ENCODE measurements around the gene MCUR1.
"Not testable (repeated sequence)": the region's sequence is repeated elsewhere in the genome, so short reads cannot be mapped to it uniquely, and the experiment has no call there.

Gene MCUR1

DNA sequence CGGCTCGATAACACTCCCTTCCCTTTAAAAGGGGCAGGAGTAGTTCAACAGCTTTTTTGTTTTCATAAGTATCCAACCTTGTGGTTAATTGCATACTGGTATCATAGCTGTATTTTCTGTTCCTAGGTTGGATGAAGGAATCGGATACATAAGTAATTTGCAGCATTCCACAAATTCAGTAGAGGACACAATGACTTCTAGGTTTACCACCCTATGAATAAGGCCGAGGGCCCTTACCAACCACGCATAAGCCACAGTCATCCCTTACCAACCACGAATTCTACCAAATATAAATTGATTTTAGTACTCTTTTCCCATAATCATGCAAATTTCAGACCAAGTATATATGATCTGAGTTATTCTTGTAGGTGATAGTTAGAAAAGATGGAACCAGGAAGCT, 36.3 kb downstream of the MCUR1 start:
- H3K9ac ChIP-seq (ENCODE audit: low read depth, low read length) = no peak overlapping the region
- H3K27ac ChIP-seq (ENCODE audit: low read depth, low read length) = no peak overlapping the region
- H3K36me3 ChIP-seq (ENCODE audit: control insufficient read depth, insufficient read depth, low read length) = no peaks in the 10 kb centered on the region
- H3K4me1 ChIP-seq (ENCODE audit: control insufficient read depth, insufficient read depth, low read length) = no peaks in the 10 kb centered on the region
- H3K27me3 ChIP-seq (ENCODE audit: control insufficient read depth, insufficient read depth, low read length) = no peaks in the 10 kb centered on the region
- H3K9me3 ChIP-seq (ENCODE audit: control insufficient read depth, insufficient read depth, low read length) = no peaks in the 10 kb centered on the region
- H3K4me3 ChIP-seq (ENCODE audit: low read depth, low read length) = no peak overlapping the region

GRCh38 chr6:13776602-13777001, 37.8 kb downstream of the MCUR1 start:
- H3K9ac ChIP-seq (ENCODE audit: low read depth, low read length) = no peak overlapping the region
- H3K27ac ChIP-seq (ENCODE audit: low read depth, low read length) = no peak overlapping the region
- H3K9me3 ChIP-seq (ENCODE audit: control insufficient read depth, insufficient read depth, low read length) = no peaks in the 10 kb centered on the region
- no peak overlapping the region for H3K4me3 ChIP-seq (ENCODE audit: low read depth, low read length)
- H3K27me3 ChIP-seq (ENCODE audit: control insufficient read depth, insufficient read depth, low read length) = no peaks in the 10 kb centered on the region
- no peaks in the 10 kb centered on the region for H3K36me3 ChIP-seq (ENCODE audit: control insufficient read depth, insufficient read depth, low read length)
- H3K4me1 ChIP-seq (ENCODE audit: control insufficient read depth, insufficient read depth, low read length) = no peaks in the 10 kb centered on the region

- H3K36me3 ChIP-seq (ENCODE audit: control insufficient read depth, insufficient read depth, low read length); H3K27me3 ChIP-seq (ENCODE audit: control insufficient read depth, insufficient read depth, low read length); H3K9me3 ChIP-seq (ENCODE audit: control insufficient read depth, insufficient read depth, low read length); H3K4me3 ChIP-seq (ENCODE audit: low read depth, low read length); H3K27ac ChIP-seq (ENCODE audit: low read depth, low read length); H3K9ac ChIP-seq (ENCODE audit: low read depth, low read length); H3K4me1 ChIP-seq (ENCODE audit: control insufficient read depth, insufficient read depth, low read length): not testable (repeated sequence)
Observed at GRCh38 chr6:13775466-13775865, 38.9 kb downstream of the MCUR1 start.

DNA sequence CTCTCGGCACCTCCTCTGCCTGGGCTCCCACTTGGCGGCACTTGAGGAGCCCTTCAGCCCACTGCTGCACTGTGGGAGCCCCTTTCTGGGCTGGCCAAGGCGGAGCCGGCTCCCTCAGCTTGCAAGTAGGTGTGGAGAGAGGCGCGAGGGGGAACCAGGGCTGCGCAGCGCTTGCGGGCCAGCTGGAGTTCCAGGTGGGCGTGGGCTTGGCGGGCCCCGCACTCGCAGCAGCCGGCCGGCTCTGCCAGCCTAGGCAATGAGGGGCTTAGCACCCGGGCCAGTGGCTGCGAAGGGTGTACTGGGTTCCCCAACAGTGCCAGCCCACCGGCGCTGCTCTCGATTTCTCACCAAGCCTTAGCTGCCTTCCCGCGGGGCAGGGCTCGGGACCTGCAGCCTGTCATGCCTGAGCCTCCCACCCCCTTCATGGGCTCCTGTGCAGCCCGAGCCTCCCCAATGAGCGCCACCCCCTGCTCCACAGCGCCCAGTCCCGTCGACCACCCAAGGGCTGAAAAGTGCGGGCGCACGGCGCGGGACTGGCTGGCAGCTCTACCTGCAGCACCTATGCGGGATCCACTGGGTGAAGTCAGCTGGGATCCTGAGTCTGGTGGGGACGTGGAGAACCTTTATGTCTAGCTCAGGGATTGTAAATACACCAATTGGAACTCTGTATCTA, 41.9 kb downstream of the MCUR1 start:
- H3K9ac ChIP-seq (ENCODE audit: low read depth, low read length); H3K27me3 ChIP-seq (ENCODE audit: control insufficient read depth, insufficient read depth, low read length); H3K4me1 ChIP-seq (ENCODE audit: control insufficient read depth, insufficient read depth, low read length); H3K27ac ChIP-seq (ENCODE audit: low read depth, low read length); H3K4me3 ChIP-seq (ENCODE audit: low read depth, low read length); H3K36me3 ChIP-seq (ENCODE audit: control insufficient read depth, insufficient read depth, low read length); H3K9me3 ChIP-seq (ENCODE audit: control insufficient read depth, insufficient read depth, low read length): not testable (repeated sequence)

GRCh38 chr6:13769655-13770053, 44.7 kb downstream of the MCUR1 start:
- no peaks in the 10 kb centered on the region for H3K27me3 ChIP-seq (ENCODE audit: control insufficient read depth, insufficient read depth, low read length)
- H3K27ac ChIP-seq (ENCODE audit: low read depth, low read length) = no peak overlapping the region
- H3K9me3 ChIP-seq (ENCODE audit: control insufficient read depth, insufficient read depth, low read length) = no peaks in the 10 kb centered on the region
- no peak overlapping the region for H3K4me3 ChIP-seq (ENCODE audit: low read depth, low read length)
- H3K9ac ChIP-seq (ENCODE audit: low read depth, low read length) = no peak overlapping the region
- peaks cover 7% of the 10 kb centered on the region; the same call in 1 of the 2 replicates for H3K4me1 ChIP-seq (ENCODE audit: control insufficient read depth, insufficient read depth, low read length)
- H3K36me3 ChIP-seq (ENCODE audit: control insufficient read depth, insufficient read depth, low read length) = no peaks in the 10 kb centered on the region

GRCh38 chr6:13769034-13769654, 45.2 kb downstream of the MCUR1 start:
- Histone ChIP-seq H3K9ac (ENCODE audit: low read depth, low read length) (no peak overlapping the region), H3K4me1 (ENCODE audit: control insufficient read depth, insufficient read depth, low read length) (peaks cover 7% of the 10 kb centered on the region; the same call in 1 of the 2 replicates), H3K36me3 (ENCODE audit: control insufficient read depth, insufficient read depth, low read length) (no peaks in the 10 kb centered on the region), H3K4me3 (ENCODE audit: low read depth, low read length) (no peak overlapping the region), H3K27me3 (ENCODE audit: control insufficient read depth, insufficient read depth, low read length) (no peaks in the 10 kb centered on the region), H3K9me3 (ENCODE audit: control insufficient read depth, insufficient read depth, low read length) (no peaks in the 10 kb centered on the region), H3K27ac (ENCODE audit: low read depth, low read length) (no peak overlapping the region)

DNA sequence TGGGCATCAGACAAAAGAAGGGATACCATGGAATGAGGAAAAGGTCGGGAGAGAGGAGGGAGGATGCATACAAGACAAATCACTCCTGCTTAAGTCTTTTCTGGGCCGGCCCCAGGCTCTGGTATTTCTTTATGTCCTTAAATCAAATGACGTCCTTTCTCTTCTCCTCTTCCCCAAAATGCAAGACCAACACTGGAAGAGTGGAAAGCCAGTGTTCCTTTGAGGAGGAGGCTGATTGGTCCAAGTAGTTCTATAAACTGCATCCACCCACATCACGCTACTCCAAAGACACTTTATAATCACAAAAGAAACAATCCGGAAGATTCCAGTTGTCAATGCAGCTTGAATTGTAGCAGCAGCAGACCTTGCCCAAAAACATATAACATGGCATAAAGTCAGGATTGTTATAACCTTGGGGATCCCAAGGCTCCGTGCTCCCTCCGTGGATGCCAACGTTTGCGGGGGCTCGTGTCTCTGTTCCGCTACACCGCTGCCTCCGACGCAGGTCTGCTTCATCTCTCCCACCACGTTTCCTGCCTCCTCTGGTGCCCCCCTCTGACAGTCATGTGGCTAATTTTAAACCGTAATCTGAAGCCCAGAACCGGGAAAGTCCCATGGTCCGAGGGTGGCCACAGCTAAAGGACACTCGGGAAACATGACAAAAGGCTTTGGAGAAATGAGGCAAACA, 47.1 kb downstream of the MCUR1 start:
- no peaks in the 10 kb centered on the region for H3K9me3 ChIP-seq (ENCODE audit: control insufficient read depth, insufficient read depth, low read length)
- no peak overlapping the region for H3K4me3 ChIP-seq (ENCODE audit: low read depth, low read length)
- H3K27me3 ChIP-seq (ENCODE audit: control insufficient read depth, insufficient read depth, low read length) = no peaks in the 10 kb centered on the region
- peaks cover 7% of the 10 kb centered on the region; the same call in 1 of the 2 replicates for H3K4me1 ChIP-seq (ENCODE audit: control insufficient read depth, insufficient read depth, low read length)
- no peaks in the 10 kb centered on the region for H3K36me3 ChIP-seq (ENCODE audit: control insufficient read depth, insufficient read depth, low read length)
- H3K27ac ChIP-seq (ENCODE audit: low read depth, low read length) = peak overlapping the region; percentile 28
- no peak overlapping the region for H3K9ac ChIP-seq (ENCODE audit: low read depth, low read length)

DNA sequence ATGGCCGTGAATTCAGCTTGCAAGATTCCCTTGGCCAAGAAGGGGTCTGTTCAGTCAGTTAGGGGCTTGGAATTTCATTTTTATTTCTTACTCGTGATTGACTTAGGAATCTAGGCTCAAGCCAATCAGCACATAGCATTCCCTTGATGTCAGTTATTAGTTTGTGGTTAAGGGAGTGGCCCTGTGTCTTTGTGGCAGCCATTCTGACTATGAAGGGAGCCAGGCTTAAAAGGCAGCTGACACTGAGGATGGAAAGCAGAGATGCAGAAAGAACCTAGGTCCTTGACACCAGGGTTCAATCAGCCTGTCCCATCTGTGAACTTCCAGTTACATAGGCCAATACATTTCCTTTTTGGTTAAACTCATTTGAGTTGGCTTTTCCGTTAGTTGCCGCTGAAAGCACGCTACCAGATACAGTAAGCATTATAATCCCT, 48.1 kb downstream of the MCUR1 start:
- Histone ChIP-seq H3K36me3 (ENCODE audit: control insufficient read depth, insufficient read depth, low read length) (no peaks in the 10 kb centered on the region), H3K4me3 (ENCODE audit: low read depth, low read length) (no peak overlapping the region), H3K9me3 (ENCODE audit: control insufficient read depth, insufficient read depth, low read length) (no peaks in the 10 kb centered on the region), H3K4me1 (ENCODE audit: control insufficient read depth, insufficient read depth, low read length) (peaks cover 7% of the 10 kb centered on the region; the same call in 1 of the 2 replicates), H3K9ac (ENCODE audit: low read depth, low read length) (no peak overlapping the region), H3K27ac (ENCODE audit: low read depth, low read length) (no peak overlapping the region), H3K27me3 (ENCODE audit: control insufficient read depth, insufficient read depth, low read length) (no peaks in the 10 kb centered on the region)

GRCh38 chr6:13765570-13765969, 48.8 kb downstream of the MCUR1 start:
- no peaks in the 10 kb centered on the region for H3K36me3 ChIP-seq (ENCODE audit: control insufficient read depth, insufficient read depth, low read length)
- no peaks in the 10 kb centered on the region for H3K9me3 ChIP-seq (ENCODE audit: control insufficient read depth, insufficient read depth, low read length)
- no peak overlapping the region for H3K4me3 ChIP-seq (ENCODE audit: low read depth, low read length)
- no peak overlapping the region for H3K9ac ChIP-seq (ENCODE audit: low read depth, low read length)
- H3K4me1 ChIP-seq (ENCODE audit: control insufficient read depth, insufficient read depth, low read length) = peaks cover 7% of the 10 kb centered on the region; the same call in 1 of the 2 replicates
- H3K27me3 ChIP-seq (ENCODE audit: control insufficient read depth, insufficient read depth, low read length) = no peaks in the 10 kb centered on the region
- H3K27ac ChIP-seq (ENCODE audit: low read depth, low read length) = no peak overlapping the region

DNA sequence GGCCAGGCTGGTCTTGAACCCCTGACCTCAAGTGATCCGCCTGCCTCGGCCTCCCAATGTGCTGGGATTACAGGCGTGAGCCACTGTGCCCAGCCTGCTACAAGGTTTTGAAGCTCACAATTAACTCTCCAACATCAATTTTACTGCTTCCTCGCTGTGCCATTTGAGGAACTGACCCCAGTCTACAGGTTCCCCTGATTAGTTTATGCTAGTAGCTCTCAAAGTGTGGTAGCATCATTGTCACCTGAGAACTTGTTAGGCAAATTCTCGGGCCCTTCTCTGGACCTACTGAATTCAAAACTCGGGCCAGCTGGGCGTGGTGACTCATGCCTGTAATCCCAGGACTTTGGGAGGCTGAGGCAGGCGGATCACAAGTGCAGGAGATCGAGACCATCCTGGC, 49.4 kb downstream of the MCUR1 start:
- Histone ChIP-seq H3K4me1 (ENCODE audit: control insufficient read depth, insufficient read depth, low read length) (peaks cover 7% of the 10 kb centered on the region; the same call in 1 of the 2 replicates), H3K36me3 (ENCODE audit: control insufficient read depth, insufficient read depth, low read length) (no peaks in the 10 kb centered on the region), H3K27ac (ENCODE audit: low read depth, low read length) (no peak overlapping the region), H3K27me3 (ENCODE audit: control insufficient read depth, insufficient read depth, low read length) (no peaks in the 10 kb centered on the region), H3K4me3 (ENCODE audit: low read depth, low read length) (no peak overlapping the region), H3K9me3 (ENCODE audit: control insufficient read depth, insufficient read depth, low read length) (no peaks in the 10 kb centered on the region), H3K9ac (ENCODE audit: low read depth, low read length) (no peak overlapping the region)

- Histone ChIP-seq H3K9ac (ENCODE audit: low read depth, low read length) (no peak overlapping the region), H3K27ac (ENCODE audit: low read depth, low read length) (no peak overlapping the region), H3K4me1 (ENCODE audit: control insufficient read depth, insufficient read depth, low read length) (peaks cover 7% of the 10 kb centered on the region; the same call in 1 of the 2 replicates), H3K9me3 (ENCODE audit: control insufficient read depth, insufficient read depth, low read length) (no peaks in the 10 kb centered on the region), H3K4me3 (ENCODE audit: low read depth, low read length) (no peak overlapping the region), H3K27me3 (ENCODE audit: control insufficient read depth, insufficient read depth, low read length) (no peaks in the 10 kb centered on the region), H3K36me3 (ENCODE audit: control insufficient read depth, insufficient read depth, low read length) (no peaks in the 10 kb centered on the region)
Observed at GRCh38 chr6:13763740-13764381, 50.5 kb downstream of the MCUR1 start.
